ENCODE data around the gene SHH.

Gene SHH

GRCh38 chr7:155761162-155761561 is 51.1 kb downstream of the SHH start:
- DNase-seq, result no peak
- intact Hi-C loops (cut with DNase I), result loop anchor here (10.0 kb wide), 1 partner anchor 166 kb away; no protein-coding TSS in a partner anchor

GRCh38 chr7:155759740-155760430 is 52.4 kb downstream of the SHH start:
- no peak for DNase-seq
- intact Hi-C loops (cut with DNase I), result loop anchor here (10.0 kb wide), 1 partner anchor 165 kb away; no protein-coding TSS in a partner anchor

- DNase-seq, result peak in 39 of 42 donors; percentile 40 to 91 (median 68)
- intact Hi-C loops (cut with DNase I), result no loop called here
Observed at GRCh38 chr7:155758348-155758747, 53.9 kb downstream of the SHH start.

GRCh38 chr7:155756322-155756721 is 55.9 kb downstream of the SHH start:
- no peak for DNase-seq
- intact Hi-C loops (cut with DNase I), result no loop called here

GRCh38 chr7:155755026-155755425 is 57.2 kb downstream of the SHH start:
- intact Hi-C loops (cut with DNase I), result no loop called here
- no peak for DNase-seq

GRCh38 chr7:155754165-155754564 is 58.1 kb downstream of the SHH start:
- peak in 8 of 42 donors; percentile 35 to 70 (median 47) for DNase-seq
- intact Hi-C loops (cut with DNase I), result no loop called here

GRCh38 chr7:155753446-155753965 is 58.8 kb downstream of the SHH start:
- intact Hi-C loops (cut with DNase I), result no loop called here

GRCh38 chr7:155752756-155753445 is 59.4 kb downstream of the SHH start:
- DNase-seq, result no peak
- intact Hi-C loops (cut with DNase I), result no loop called here

More at GRCh38 chr7:155753446-155753965, 58.8 kb downstream of the SHH start:
- DNase-seq, result no peak

GRCh38 chr7:155751409-155751808 is 60.9 kb downstream of the SHH start:
- intact Hi-C loops (cut with DNase I), result no loop called here
- no peak for DNase-seq

- DNase-seq, result no peak
- intact Hi-C loops (cut with DNase I), result no loop called here
Observed at GRCh38 chr7:155750255-155751125, 61.8 kb downstream of the SHH start.

All from head of caudate nucleus (tissue), 42 donors.